ENCODE results near the gene TOP2A.

DNA sequence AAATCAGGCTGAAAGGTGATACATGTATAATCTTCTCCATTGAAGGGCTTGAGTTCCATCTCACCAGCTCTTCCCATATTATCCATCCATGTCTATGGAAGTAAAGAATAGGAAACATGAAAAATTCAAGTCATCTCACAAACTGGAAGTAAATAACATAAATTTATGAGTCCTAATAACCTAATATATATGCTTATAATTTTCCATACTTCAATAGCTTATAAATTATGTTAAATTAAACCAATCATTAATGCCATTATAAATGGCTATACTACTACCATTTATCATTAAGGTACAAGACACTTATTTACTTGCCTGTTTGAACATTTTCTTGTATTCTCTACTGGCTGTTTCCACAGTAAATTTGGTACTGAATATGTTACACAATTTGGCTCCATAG is 4.8 kb downstream of the TOP2A start:
- TF ChIP-seq YY1 (IDR thresholded peaks at IDR 0.05; ENCODE audit: insufficient read depth, insufficient read length) (no peak), ZNF274 (IDR thresholded peaks at IDR 0.05; ENCODE audit: low read depth, low read length) (no peak), SUZ12 (IDR thresholded peaks at IDR 0.05; ENCODE audit: extremely low read depth, insufficient read depth, insufficient read length) (no peak)

All from NT2/D1 (cell line).